IMR-90 (cell line): ENCODE measurements around the gene CLDN6. TPM values are rescaled to one million over a fixed set of nuclear protein-coding genes. Genes with fewer than 3 reads are reported as not detected.

ENCODE experiments used
- ATAC-seq: fragments of 200-7000 bp; cut with Tn5 transposase; 2 replicates; pipeline ENCODE4 v1.9.1; 2020; ENCODE audit warnings: low read depth, mild to moderate bottlenecking, moderate library complexity
- BruUV-seq: library from RNA; stranded (reverse); fragments of 400-500 nt; replicated peaks from 2 replicates; lab custom pipeline; 2021; lab: Mats Ljungman, UMichigan
- CTCF ChIA-PET: fragments of 300-600 bp; formaldehyde crosslinking; extraction: SDS; loops from one replicate; lab custom pipeline; 2021; ENCODE audit warnings: antibody characterized with exemption; lab: Yijun Ruan, JAX
- POLR2A ChIA-PET: fragments of 300-600 bp; sonication (Branson Sonifier 250); formaldehyde crosslinking; loops from one replicate; lab custom pipeline; 2022; ENCODE audit warnings: antibody characterized with exemption; ENCODE audit not compliant: unreplicated experiment; lab: Charles Lee
- DNase-seq: peaks from one replicate; pipeline ENCODE4 v3.0.0; 2013
- H2AFZ ChIP-seq: replicated peaks from 2 replicates; pipeline ENCODE3; 2013; ENCODE audit warnings: low read length, mild to moderate bottlenecking; ENCODE audit not compliant: poor library complexity
- H2AK5ac ChIP-seq: 2 replicates; pipeline ENCODE4 v1.6.1; 2013; ENCODE audit warnings: low read depth, low read length, inconsistent platforms
- H2AK9ac ChIP-seq: replicated peaks from 2 replicates; pipeline ENCODE3; 2013; ENCODE audit warnings: mild to moderate bottlenecking, low read depth, low read length, moderate library complexity; ENCODE audit not compliant: poor library complexity
- H2BK120ac ChIP-seq: 2 replicates; pipeline ENCODE4 v1.6.1; 2013; ENCODE audit warnings: low read depth, low read length, inconsistent platforms
- H2BK15ac ChIP-seq: 3 replicates; pipeline ENCODE4 v1.6.1; 2013; ENCODE audit warnings: low read depth, low read length, inconsistent platforms
- H2BK20ac ChIP-seq: 2 replicates; pipeline ENCODE4 v1.6.1; 2013; ENCODE audit warnings: low read depth, mild to moderate bottlenecking, inconsistent platforms, low read length, moderate library complexity
- H2BK5ac ChIP-seq: 2 replicates; pipeline ENCODE4 v1.6.1; 2013; ENCODE audit warnings: mild to moderate bottlenecking, low read depth, low read length, inconsistent platforms; ENCODE audit not compliant: poor library complexity, severe bottlenecking
- H3K14ac ChIP-seq: replicated peaks from 2 replicates; pipeline ENCODE4 v1.6.1; 2013; ENCODE audit warnings: low read depth, low read length, inconsistent platforms
- H3K18ac ChIP-seq: 2 replicates; pipeline ENCODE4 v1.6.1; 2013; ENCODE audit warnings: low read depth, low read length, control low read depth
- H3K23ac ChIP-seq: 2 replicates; pipeline ENCODE4 v1.6.1; 2013; ENCODE audit warnings: low read depth, low read length, inconsistent platforms
- H3K27ac ChIP-seq: 2 replicates; pipeline ENCODE4 v1.5.1; 2013; ENCODE audit warnings: mild to moderate bottlenecking, control low read depth, low read length; ENCODE audit not compliant: insufficient read depth
- H3K27me3 ChIP-seq: 2 replicates; pipeline ENCODE4 v1.6.1; 2013; ENCODE audit warnings: low read length; ENCODE audit not compliant: control insufficient read depth, insufficient read depth
- H3K36me3 ChIP-seq: 2 replicates; pipeline ENCODE4 v1.6.1; 2013; ENCODE audit warnings: low read length, mixed read lengths; ENCODE audit not compliant: control insufficient read depth, insufficient read depth
- H3K4ac ChIP-seq: 2 replicates; pipeline ENCODE4 v1.6.1; 2013; ENCODE audit warnings: low read depth, low read length, inconsistent platforms
- H3K4me1 ChIP-seq: 2 replicates; pipeline ENCODE4 v1.6.1; 2013; ENCODE audit warnings: low read length, mixed read lengths; ENCODE audit not compliant: control insufficient read depth, insufficient read depth
- H3K4me2 ChIP-seq: 2 replicates; pipeline ENCODE4 v1.6.1; 2013; ENCODE audit warnings: low read depth, mild to moderate bottlenecking, control low read depth, low read length, moderate library complexity
- H3K4me3 ChIP-seq: 2 replicates; pipeline ENCODE4 v1.5.1; 2013; ENCODE audit warnings: low read depth, mild to moderate bottlenecking, control low read depth, low read length, moderate library complexity; ENCODE audit not compliant: insufficient read depth
- H3K56ac ChIP-seq: 2 replicates; pipeline ENCODE4 v1.6.1; 2013; ENCODE audit warnings: low read length, inconsistent platforms; ENCODE audit not compliant: insufficient read depth; ENCODE audit errors: extremely low read depth
- H3K79me1 ChIP-seq, 2 experiments: 2 replicates each; pipeline ENCODE4 v1.6.1; 2013; ENCODE audit warnings: low read length in 2 of 2, inconsistent platforms in 1 of 2, low read depth in 1 of 2
- H3K9ac ChIP-seq: 2 replicates; pipeline ENCODE4 v1.6.1; 2013; ENCODE audit warnings: low read depth, low read length, control low read depth
- H3K9me1 ChIP-seq: 2 replicates; pipeline ENCODE4 v1.6.1; 2013; ENCODE audit warnings: low read length, inconsistent platforms; ENCODE audit not compliant: insufficient read depth
- H3K9me3 ChIP-seq: 2 replicates; pipeline ENCODE4 v1.6.1; 2013; ENCODE audit warnings: low read length; ENCODE audit not compliant: control insufficient read depth, insufficient read depth
- H4K20me1 ChIP-seq: 2 replicates; pipeline ENCODE4 v1.6.1; 2013; ENCODE audit warnings: low read length, inconsistent platforms; ENCODE audit not compliant: insufficient read depth
- H4K5ac ChIP-seq: 2 replicates; pipeline ENCODE4 v1.6.1; 2013; ENCODE audit warnings: mild to moderate bottlenecking, low read depth, low read length, control low read depth
- H4K8ac ChIP-seq, 2 experiments: 2 replicates each; pipeline ENCODE4 v1.6.1; 2013; ENCODE audit warnings: low read depth in 2 of 2, low read length in 2 of 2, control low read depth in 1 of 2, inconsistent platforms in 1 of 2
- H4K91ac ChIP-seq: 2 replicates; pipeline ENCODE4 v1.6.1; 2013; ENCODE audit warnings: low read depth, low read length, inconsistent platforms; ENCODE audit not compliant: insufficient read depth
- FOS ChIP-seq: fragments of 150-350 bp; IDR thresholded peaks from 2 replicates; pipeline ENCODE4 v1.6.1; 2016; ENCODE audit warnings: low read depth, low read length
- MAFK ChIP-seq: IDR thresholded peaks from 2 replicates; pipeline ENCODE4 v1.6.1; 2012; ENCODE audit warnings: low read depth, low read length, improper control_type of control experiment
- MAZ ChIP-seq: IDR thresholded peaks from 2 replicates; pipeline ENCODE4 v1.6.1; 2012; ENCODE audit warnings: low read depth, mild to moderate bottlenecking, low read length, improper control_type of control experiment, moderate library complexity, borderline replicate concordance
- MXI1 ChIP-seq: IDR thresholded peaks from 2 replicates; pipeline ENCODE4 v1.6.1; 2012; ENCODE audit warnings: low read depth, mild to moderate bottlenecking, low read length, moderate library complexity, borderline replicate concordance
- NFE2L2 ChIP-seq: fragments of 150-350 bp; IDR thresholded peaks from 2 replicates; pipeline ENCODE4 v1.6.1; 2016; ENCODE audit warnings: low read depth, mild to moderate bottlenecking, low read length
- RFX5 ChIP-seq: IDR thresholded peaks from 2 replicates; pipeline ENCODE4 v1.8.0; 2012; ENCODE audit warnings: low read depth, mild to moderate bottlenecking, low read length, moderate library complexity
- WGBS, 2 experiments: methylation state at CpG; one replicate each; pipeline versions ENCODE4 v1.1.5 to v1.1.7; 2013; ENCODE audit warnings: missing lambda C conversion rate in 2 of 2; ENCODE audit not compliant: insufficient read length in 1 of 2; ENCODE audit errors: extremely low coverage in 2 of 2; 5-methylcytosine and 5-hydroxymethylcytosine counted together
- dilution Hi-C: fragments of 300-500 bp; cut with HindIII; formaldehyde crosslinking; loops from one replicate; pipeline ENCODE4 v1.14.3; 2018; ENCODE audit warnings: low sequenced_read_pairs; ENCODE audit not compliant: unreplicated experiment
- in situ Hi-C: fragments of 300-500 bp; cut with MboI; formaldehyde crosslinking; loops from 3 replicates; pipeline ENCODE4 v1.14.3; 2019; ENCODE audit warnings: low sequenced_read_pairs, inconsistent platforms, mixed read lengths
- intact Hi-C: fragments of 100-400 bp; cut with micrococcal nuclease; formaldehyde crosslinking; loops from 2 replicates; pipeline ENCODE4 v1.10.0; 2022
- polyA plus RNA-seq, 3 experiments: library from polyadenylated mRNA; depleted of rRNA; stranded (reverse); fragments of >200 nt; gene quantifications; 2 replicates each; pipeline ENCODE4 v1.2.3, GENCODE V29; 2012; ENCODE audit warnings: low replicate concordance in 1 of 3
- total RNA-seq: library from RNA; depleted of rRNA; stranded (reverse); fragments of >200 nt; gene quantifications from 2 replicates; pipeline ENCODE4 v1.2.3, GENCODE V29; 2012

The CLDN6 gene
- total and polyA plus RNA-seq, 2 of the 4 experiments (the other 2 are of a cell fraction), result 0.14 TPM; not detected in 1

DNA sequence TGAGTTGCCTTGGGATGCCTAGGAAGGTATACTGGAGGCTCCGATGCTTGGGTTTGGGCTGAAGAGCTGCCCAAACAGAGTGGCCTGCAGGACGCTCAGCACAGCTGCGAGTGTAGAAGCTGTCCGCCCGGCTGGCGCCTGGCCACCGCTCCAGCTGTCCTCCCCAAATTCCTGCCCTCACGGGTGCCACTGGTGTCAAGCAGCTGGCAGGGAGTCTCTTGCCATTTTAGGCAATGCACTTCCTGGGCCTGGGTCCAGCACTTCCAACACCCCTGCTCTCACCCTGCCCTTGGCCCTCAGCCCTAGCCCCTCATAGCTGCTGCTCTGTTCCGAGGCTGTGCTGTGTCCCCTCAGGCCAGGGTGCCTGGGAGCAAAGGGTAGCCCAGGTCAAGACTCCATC, 32.5 kb downstream of the CLDN6 start:
- H2BK120ac ChIP-seq, result no peak overlapping the region
- no peak overlapping the region for H3K9ac ChIP-seq
- no peak overlapping the region for H4K5ac ChIP-seq
- H3K9me3 ChIP-seq, result no peaks in the 10 kb centered on the region
- no peak overlapping the region for H2BK20ac ChIP-seq
- no peaks in the 10 kb centered on the region for H4K20me1 ChIP-seq
- no peak for DNase-seq
- dilution Hi-C loops, result no loop called here
- ATAC-seq, result no peak
- H2BK15ac ChIP-seq, result no peak overlapping the region
- no peak overlapping the region for H3K18ac ChIP-seq
- H3K36me3 ChIP-seq, result no peaks in the 10 kb centered on the region
- ChIA-PET CTCF (no interaction called here), POLR2A (interaction anchor here (0.6 kb wide), 1 partner anchor 39 kb away, joined by 7 read pairs; no protein-coding TSS in a partner anchor)
- H3K27me3 ChIP-seq, result peaks cover 19% of the 10 kb centered on the region
- H3K79me1 ChIP-seq, result peaks cover 0 to 6% of the 10 kb centered on the region in 2 experiments; a peak in 1 of 4 replicates
- H3K9me1 ChIP-seq, result 0 out of 2 replicates have a peak, but pooled peaks cover 4% of the 10 kb centered on the region
- BruUV-seq, result no TSS peak
- H3K4me2 ChIP-seq, result no peak overlapping the region
- no peak overlapping the region for H3K56ac ChIP-seq
- 39% methylated on average over 5 of the region's 9 CpGs; no CpG with 5 or more reads in 1 of the 2 experiments for whole genome bisulfite sequencing, 2 experiments
- no peak overlapping the region for H2BK5ac ChIP-seq
- peaks cover 6% of the 10 kb centered on the region for H3K4me1 ChIP-seq
- H2AK5ac ChIP-seq, result no peak overlapping the region
- no peak overlapping the region for H4K91ac ChIP-seq
- no peak overlapping the region for H3K4me3 ChIP-seq
- H4K8ac ChIP-seq, result no peak overlapping the region
- H3K23ac ChIP-seq, result no peak overlapping the region
- no peak overlapping the region for H2AFZ ChIP-seq
- in situ Hi-C loops, result no loop called here
- H3K14ac ChIP-seq, result no peak overlapping the region
- H3K27ac ChIP-seq, result no peak overlapping the region
- no peak for TF ChIP-seq MAZ
- no peak for TF ChIP-seq MXI1
- no peak for TF ChIP-seq MAFK
- TF ChIP-seq FOS, result no peak
- no peak for TF ChIP-seq NFE2L2
- TF ChIP-seq RFX5, result no peak
- intact Hi-C loops, result no loop called here
- no peak overlapping the region for H3K4ac ChIP-seq
- no peak overlapping the region for H2AK9ac ChIP-seq
